ENCODE measurements around the gene SNTB2. TPM values are rescaled to one million over a fixed set of nuclear protein-coding genes. Genes with fewer than 3 reads are reported as not detected.
A peak's percentile ranks its signal among the peaks of the same experiment; 100 is the strongest.

SNTB2 gene
- total and polyA plus RNA-seq, 2 of the 13 experiments (the other 11 are each of a cell fraction or from before 2014, with no cell fraction given), result 11.5 to 19.2 TPM

- no peak for TF ChIP-seq DPF2 (CRISPR knock-in tag; IDR thresholded peaks at IDR 0.05; ENCODE audit: borderline replicate concordance, low read depth)
- TF ChIP-seq NFE2L2 (IDR thresholded peaks at IDR 0.05; ENCODE audit: low read length), result no peak
- no peak for TF ChIP-seq HMGA1 (CRISPR knock-in tag; conservative IDR thresholded peaks at IDR 0.05)
- 0 out of 2 replicates have a peak, but pooled peaks have one; percentile 70 for TF ChIP-seq AKNA (CRISPR knock-in tag; IDR thresholded peaks at IDR 0.05; ENCODE audit: borderline replicate concordance)
- TF ChIP-seq MTF2 (CRISPR knock-in tag; IDR thresholded peaks at IDR 0.05; ENCODE audit: borderline replicate concordance), result no peak; the same call in 1 of the 2 replicates
- no peak for TF ChIP-seq MLX (CRISPR knock-in tag; IDR thresholded peaks at IDR 0.05)
- peak; percentile 81; the same call in 1 of the 2 replicates for TF ChIP-seq ZNF784 (CRISPR knock-in tag; IDR thresholded peaks at IDR 0.05; ENCODE audit: borderline replicate concordance)
- peak; percentile 89; the same call in 1 of the 2 replicates for TF ChIP-seq SALL1 (CRISPR knock-in tag; IDR thresholded peaks at IDR 0.05)
- TF ChIP-seq ZSCAN12 (CRISPR knock-in tag; IDR thresholded peaks at IDR 0.05), result 0 out of 2 replicates have a peak, but pooled peaks have one; percentile 70
- TF ChIP-seq ZNF792 (CRISPR knock-in tag; IDR thresholded peaks at IDR 0.05), result peak; percentile 82
- peak; percentile 62; the same call in 1 of the 2 replicates for TF ChIP-seq SSRP1 (CRISPR knock-in tag; IDR thresholded peaks at IDR 0.05)
- peak; percentile 99 for TF ChIP-seq RBFOX2 (IDR thresholded peaks at IDR 0.05; ENCODE audit: low read depth, low read length)
- TF ChIP-seq TARDBP (CRISPR knock-in tag; IDR thresholded peaks at IDR 0.05), result peak; percentile 96
- no peak; the same call in 1 of the 2 replicates for TF ChIP-seq GPN1 (CRISPR knock-in tag; IDR thresholded peaks at IDR 0.05; ENCODE audit: borderline replicate concordance)
- peak; percentile 25; the same call in 1 of the 2 replicates for TF ChIP-seq E2F5 (CRISPR knock-in tag; conservative IDR thresholded peaks at IDR 0.05)
- TF ChIP-seq ZNF883 (CRISPR knock-in tag; IDR thresholded peaks at IDR 0.05; ENCODE audit: not compliant biosample characterization), result peak; percentile 56
- TF ChIP-seq ZNF260 (CRISPR knock-in tag; IDR thresholded peaks at IDR 0.05; ENCODE audit: borderline replicate concordance, low read depth), result no peak
- no peak for TF ChIP-seq ZNF530 (CRISPR knock-in tag; IDR thresholded peaks at IDR 0.05; ENCODE audit: low read depth)
- peak; percentile 98 for TF ChIP-seq GATAD1 (CRISPR knock-in tag; IDR thresholded peaks at IDR 0.05)
- TF ChIP-seq JARID2 (CRISPR knock-in tag; IDR thresholded peaks at IDR 0.05; ENCODE audit: insufficient replicate concordance), result no peak
- TF ChIP-seq ELF4 (CRISPR knock-in tag; IDR thresholded peaks at IDR 0.05; ENCODE audit: borderline replicate concordance), result no peak
These were observed 152.5 kb downstream of the SNTB2 start, which contains the start of the genes COG8 and NIP7 (continued) for GRCh38 chr16:69339289-69340094.
